Measurements from ENCODE around the gene TDRD7.

DNA sequence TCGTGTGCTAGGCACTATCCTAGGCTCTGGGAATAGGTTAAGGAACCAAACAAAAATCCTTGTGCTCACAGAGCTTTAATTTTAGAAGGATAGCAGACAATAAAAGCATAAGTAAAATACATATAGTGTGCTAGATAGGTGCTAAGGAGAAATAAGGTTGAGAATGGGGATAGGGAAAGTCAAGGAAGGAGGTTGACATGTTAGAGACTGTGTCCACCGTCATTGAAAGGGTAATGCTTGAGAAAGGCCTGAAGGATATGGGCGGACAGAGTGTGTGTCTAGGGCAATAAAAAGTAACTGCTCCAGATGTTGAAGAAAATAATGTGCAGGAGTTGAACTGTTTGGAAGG is 482 bp upstream of the TDRD7 start:
- TF ChIP-seq, protein P1, sequence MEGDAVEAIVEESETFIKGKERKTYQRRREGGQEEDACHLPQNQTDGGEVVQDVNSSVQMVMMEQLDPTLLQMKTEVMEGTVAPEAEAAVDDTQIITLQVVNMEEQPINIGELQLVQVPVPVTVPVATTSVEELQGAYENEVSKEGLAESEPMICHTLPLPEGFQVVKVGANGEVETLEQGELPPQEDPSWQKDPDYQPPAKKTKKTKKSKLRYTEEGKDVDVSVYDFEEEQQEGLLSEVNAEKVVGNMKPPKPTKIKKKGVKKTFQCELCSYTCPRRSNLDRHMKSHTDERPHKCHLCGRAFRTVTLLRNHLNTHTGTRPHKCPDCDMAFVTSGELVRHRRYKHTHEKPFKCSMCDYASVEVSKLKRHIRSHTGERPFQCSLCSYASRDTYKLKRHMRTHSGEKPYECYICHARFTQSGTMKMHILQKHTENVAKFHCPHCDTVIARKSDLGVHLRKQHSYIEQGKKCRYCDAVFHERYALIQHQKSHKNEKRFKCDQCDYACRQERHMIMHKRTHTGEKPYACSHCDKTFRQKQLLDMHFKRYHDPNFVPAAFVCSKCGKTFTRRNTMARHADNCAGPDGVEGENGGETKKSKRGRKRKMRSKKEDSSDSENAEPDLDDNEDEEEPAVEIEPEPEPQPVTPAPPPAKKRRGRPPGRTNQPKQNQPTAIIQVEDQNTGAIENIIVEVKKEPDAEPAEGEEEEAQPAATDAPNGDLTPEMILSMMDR (IDR thresholded peaks at IDR 0.05) = no peak
- TF ChIP-seq POLR2A (IDR thresholded peaks at IDR 0.05) = no peak
